Hematopoietic multipotent progenitor cell (in vitro differentiated cells): ENCODE measurements around the gene ZNF175. TPM values are rescaled to one million over a fixed set of nuclear protein-coding genes. Genes with fewer than 3 reads are reported as not detected.

ENCODE experiments used
- DNase-seq, 3 donors: peaks; one replicate each; pipeline ENCODE4 v3.0.0-alpha.2; 2011 to 2015; ENCODE audit warnings: low read depth in 2 of 3, low spot score in 2 of 3
- total RNA-seq: library from RNA; depleted of rRNA; stranded (reverse); fragments of >200 nt; gene quantifications from one replicate; pipeline ENCODE4 v1.2.3, GENCODE V29; 2012

The ZNF175 gene
- total RNA-seq, 1 donor, result 2.7 TPM

DNA sequence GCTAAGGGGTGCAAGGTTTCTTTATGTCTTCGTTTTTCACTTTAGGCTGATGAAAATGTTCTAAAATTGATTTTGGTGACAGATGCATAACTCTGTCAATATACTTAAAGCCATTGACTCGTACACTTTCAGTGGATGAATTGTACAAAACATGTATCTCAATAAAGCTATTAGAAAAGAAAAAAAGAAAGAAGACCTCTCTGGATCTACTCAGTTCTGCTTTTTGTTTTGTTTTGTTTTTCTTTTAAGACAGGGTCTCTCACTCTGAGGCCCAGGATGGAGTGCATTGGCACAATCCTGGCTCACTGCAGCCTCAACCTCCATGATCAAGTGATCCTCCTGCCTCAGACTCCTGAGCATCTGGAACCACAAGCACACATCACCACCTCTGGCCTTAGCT lies 55.6 kb downstream of the ZNF175 start:
- DNase-seq, result no peak

DNA sequence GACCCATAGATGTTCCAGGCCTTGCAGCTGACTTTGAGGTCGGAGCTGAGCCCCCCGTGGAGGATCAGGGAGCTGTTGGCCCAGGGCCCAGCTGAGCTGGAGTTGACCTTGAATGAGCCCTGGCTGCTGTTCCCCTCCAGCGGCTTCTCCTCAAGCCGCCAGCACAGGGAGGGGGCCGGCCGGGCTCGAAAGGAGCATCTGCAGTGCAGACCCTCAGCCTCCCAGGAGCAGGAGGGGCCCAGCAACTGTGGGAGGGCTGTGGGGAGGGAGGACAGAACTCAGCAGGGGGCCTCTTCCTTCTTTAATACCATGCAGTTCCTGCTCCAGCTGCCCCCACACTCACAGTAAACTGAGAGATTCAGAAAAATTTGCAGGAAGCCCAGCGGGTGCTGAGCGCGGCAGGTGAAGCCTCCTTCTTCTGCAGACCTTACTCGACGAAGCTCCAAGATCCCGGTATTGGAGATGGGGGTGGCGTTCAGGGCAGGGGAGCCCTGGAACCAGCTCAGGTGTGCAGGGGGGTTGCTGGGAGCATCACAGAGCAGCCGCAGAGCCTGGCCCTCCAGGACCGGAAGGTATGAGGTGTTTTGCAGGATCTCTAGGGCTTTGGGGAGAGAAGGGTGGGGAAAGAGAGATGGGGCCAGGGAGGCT lies 56.5 kb downstream of the ZNF175 start:
- DNase-seq, result no peak

DNA sequence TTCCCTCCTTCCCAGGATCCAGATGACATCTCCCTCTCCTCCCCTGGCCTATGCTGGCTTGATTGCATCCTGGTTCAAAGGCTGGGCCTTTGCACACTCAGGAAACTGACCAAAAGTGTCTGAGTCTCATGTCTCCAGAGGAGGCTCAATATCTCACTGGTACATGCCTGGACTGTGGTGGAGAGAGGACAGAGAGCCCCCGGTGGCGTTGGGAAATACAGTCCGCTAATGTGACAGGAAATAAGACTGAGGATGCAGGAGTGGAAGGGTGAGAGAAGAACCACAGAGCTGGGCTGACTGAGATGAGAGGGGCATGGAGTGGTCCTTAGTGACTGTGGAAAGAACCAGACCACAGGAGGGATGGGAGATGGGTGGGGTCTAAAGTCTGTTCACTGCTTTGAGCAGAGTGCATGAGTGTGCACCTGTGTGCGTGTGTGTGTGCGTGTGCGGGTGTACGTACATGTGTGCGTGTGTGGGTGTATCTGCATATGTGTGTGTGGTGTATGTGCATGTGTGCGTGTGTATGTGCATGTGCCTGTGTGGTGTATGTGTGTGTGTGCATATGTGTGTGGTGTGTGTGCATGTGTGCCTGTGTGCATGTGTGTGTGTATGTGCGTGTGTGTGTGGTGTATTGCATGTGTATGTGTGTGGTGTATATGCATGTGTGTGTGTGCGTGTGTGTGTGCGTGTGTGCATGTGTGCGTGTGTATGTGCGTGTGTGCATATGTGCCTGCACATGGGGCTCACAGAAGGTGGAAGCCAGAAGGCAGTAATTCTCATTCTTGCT lies 57.3 kb downstream of the ZNF175 start:
- DNase-seq, result no peak

DNA sequence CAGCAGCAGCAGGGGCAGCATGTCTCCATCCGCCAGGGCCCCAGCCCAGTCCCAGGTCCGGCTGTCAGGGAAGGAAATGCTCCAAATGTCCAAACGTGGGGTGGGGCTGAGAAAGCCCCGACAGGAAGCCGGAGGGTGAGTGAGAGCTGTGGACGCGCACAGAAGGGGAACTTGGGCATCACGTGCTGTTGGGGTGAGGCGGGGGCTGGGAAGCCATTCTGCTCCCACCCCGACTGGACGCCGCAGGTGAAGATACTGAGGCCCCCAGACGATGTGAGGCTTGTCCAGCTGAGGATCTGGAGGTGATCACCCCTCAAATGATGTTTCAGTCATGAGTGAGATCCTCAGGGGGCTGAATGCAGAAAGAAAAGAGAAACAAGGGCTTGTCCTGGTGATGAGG lies 59.2 kb downstream of the ZNF175 start, which contains the start of gene SIGLEC5:
TSS of gene SIGLEC5 (minus strand) at position 87 of the 400 bp plus-strand sequence. CDS start at position 21, 66 bp downstream.
- peak in 1 of 3 donors; percentile 8 for DNase-seq

DNA sequence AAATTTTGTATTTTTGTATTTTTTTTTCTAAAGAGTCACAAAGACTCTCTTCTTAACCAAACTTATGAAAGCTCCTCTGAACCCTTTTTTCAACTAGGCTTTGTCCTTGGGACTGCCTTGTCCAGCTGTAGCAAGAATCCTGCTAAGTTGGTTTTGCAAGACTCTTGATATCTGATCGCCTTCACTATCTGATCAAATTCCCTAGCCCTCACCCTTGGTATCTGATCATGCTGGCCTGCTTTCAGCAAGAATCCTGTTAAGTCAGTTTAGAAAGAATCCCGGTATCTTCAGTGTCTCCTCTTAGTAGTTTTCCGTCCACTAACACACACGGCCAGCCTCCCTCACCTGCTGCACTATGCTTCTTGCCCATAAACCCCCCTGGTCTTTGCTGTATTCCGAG lies 61.0 kb downstream of the ZNF175 start:
- DNase-seq, result no peak

GRCh38 chr19:51637362-51637978 lies 66.4 kb downstream of the ZNF175 start:
- DNase-seq, result peak in 2 of 3 donors; percentile 35 to 72

DNA sequence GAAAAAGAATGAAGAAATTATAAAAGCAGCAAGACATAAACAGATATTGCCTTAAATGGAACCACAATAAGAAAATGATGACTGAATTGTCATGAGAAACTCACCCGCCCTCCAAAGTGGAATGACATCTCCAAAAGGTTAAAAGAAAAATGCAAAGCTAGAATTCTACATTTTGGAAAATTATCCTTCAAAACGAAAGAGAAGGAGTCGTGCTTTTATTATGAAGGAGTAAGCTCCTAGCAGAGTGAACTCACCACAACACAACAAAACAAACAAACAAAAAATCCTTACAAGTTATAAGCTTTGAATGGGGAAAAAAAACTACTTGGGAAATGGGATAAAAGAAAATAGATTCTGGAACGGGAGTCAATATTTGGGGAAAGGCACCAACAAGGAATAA lies 68.8 kb downstream of the ZNF175 start:
- no peak for DNase-seq

DNA sequence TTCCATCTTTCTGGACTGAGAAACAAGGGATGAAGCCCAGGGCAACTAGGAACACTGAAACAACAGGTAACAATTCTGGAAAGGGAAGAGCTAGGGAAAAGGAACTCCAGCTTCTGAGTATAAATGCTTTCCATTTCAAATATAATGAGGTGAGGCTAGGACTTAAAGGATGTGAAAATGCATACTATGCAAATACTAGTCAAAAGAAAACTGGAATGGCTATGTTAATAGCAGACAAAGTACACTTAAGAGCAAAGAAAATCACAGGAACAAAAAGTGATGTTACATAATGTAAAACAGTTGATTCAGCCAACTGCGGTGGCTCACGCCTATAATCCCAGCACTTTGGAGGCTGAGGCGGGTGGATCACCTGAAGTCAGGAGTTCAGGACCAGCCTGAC lies 69.3 kb downstream of the ZNF175 start:
- DNase-seq, result no peak

DNA sequence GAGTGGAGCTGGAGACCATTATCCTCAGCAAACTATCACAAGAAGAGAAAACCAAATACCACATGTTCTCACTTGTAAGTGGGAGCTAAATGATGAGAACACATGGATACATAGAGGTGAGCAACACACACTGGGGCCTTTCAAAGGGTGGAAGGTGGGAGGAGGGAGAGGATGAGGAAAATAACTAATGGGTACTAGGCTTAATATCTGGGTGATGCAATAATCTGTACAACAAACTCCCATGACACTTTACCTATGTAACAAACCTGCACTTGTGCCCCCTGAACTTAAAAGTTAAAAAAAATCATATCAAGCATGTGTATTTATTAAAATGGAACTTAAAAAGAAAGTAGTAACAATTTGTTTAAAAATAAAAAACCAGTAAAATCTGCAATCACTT lies 70.6 kb downstream of the ZNF175 start:
- no peak for DNase-seq

Other genes with a start within 250 kb of the ZNF175 start
- gene VSIG10L, start 229.1 kb upstream of the ZNF175 start, total RNA-seq, result 0.81 TPM
- gene ETFB, start 204.9 kb upstream of the ZNF175 start, total RNA-seq, result 162 TPM
- not detected for gene CLDND2, start 202.3 kb upstream of the ZNF175 start, total RNA-seq
- 24.0 TPM for gene NKG7, start 198.6 kb upstream of the ZNF175 start, total RNA-seq
- not detected for gene LIM2, start 183.3 kb upstream of the ZNF175 start, total RNA-seq
- 0.27 TPM for gene C19orf84, start 180.7 kb upstream of the ZNF175 start, total RNA-seq
- 6.7 TPM for gene SIGLEC10, start 153.6 kb upstream of the ZNF175 start, total RNA-seq
- gene SIGLEC8, start 112.8 kb upstream of the ZNF175 start, total RNA-seq, result 0.27 TPM
- not detected for gene CEACAM18, start 92.7 kb upstream of the ZNF175 start, total RNA-seq
- gene SIGLEC12, start 69.5 kb upstream of the ZNF175 start, total RNA-seq, result 1.1 TPM
- gene SIGLEC6, start 39.6 kb upstream of the ZNF175 start, total RNA-seq, result 0.54 TPM
- 2.2 TPM for gene SIGLEC5, start 59.1 kb downstream of the ZNF175 start, total RNA-seq
- 2.7 TPM for gene SIGLEC14, start 75.5 kb downstream of the ZNF175 start, total RNA-seq
- 1.3 TPM for gene SPACA6, start 122.0 kb downstream of the ZNF175 start, total RNA-seq
- gene HAS1, start 152.7 kb downstream of the ZNF175 start, total RNA-seq, result under 0.01 TPM
- gene FPR1, start 180.6 kb downstream of the ZNF175 start, total RNA-seq, result 7.3 TPM
- 0.54 TPM for gene FPR2, start 189.9 kb downstream of the ZNF175 start, total RNA-seq
- 0.27 TPM for gene FPR3, start 223.9 kb downstream of the ZNF175 start, total RNA-seq